NK-92 (cell line): ENCODE data around the gene ZNG1B.
"Not testable (repeated sequence)": the region's sequence is repeated elsewhere in the genome, so short reads cannot be mapped to it uniquely, and the experiment has no call there.

Source experiments
- DNase-seq: peaks from one replicate; lab custom pipeline; 2025; ENCODE audit not compliant: unreplicated experiment; lab: John Stamatoyannopoulos, UW

ZNG1B gene

GRCh38 chr2:113503094-113504042, 65.9 kb downstream of the ZNG1B start:
- not testable (repeated sequence) for DNase-seq

GRCh38 chr2:113504081-113504480, 66.6 kb downstream of the ZNG1B start:
- not testable (repeated sequence) for DNase-seq

DNA sequence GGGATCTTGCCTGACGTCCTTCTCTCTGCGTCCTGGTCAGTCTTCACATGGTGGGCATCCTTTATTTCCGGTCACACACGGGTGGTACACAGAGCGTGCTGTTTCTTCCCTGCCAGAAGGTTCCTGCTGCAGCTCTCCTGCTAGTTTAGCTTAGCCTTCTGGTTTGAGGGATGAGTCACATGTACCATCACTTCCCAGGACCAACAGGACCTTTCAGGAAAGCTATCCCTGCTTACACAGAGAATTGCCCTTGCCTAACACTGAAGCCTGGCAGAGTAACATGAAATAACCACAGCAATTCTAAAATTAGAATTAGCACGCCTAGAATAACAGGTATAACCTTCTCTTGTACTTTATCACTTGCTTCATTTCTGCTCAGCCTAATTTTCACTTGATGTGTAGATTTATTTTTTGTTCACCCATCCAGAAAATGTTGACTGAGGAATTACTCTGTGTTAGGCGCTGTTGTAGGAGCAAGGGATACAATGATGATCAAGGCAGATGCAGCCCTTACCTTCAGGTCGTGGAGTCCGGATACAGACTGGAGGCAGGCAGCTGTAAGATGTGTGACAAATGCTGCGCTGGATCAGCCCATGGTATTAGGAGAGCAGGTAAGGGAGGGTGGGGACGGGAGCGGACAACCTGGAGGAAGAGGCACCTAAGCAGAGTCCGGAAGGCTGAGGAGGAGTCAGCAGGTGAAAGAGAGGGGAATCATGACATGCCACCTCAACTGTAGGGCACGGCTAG, 70.1 kb downstream of the ZNG1B start:
- DNase-seq, result not testable (repeated sequence)

DNA sequence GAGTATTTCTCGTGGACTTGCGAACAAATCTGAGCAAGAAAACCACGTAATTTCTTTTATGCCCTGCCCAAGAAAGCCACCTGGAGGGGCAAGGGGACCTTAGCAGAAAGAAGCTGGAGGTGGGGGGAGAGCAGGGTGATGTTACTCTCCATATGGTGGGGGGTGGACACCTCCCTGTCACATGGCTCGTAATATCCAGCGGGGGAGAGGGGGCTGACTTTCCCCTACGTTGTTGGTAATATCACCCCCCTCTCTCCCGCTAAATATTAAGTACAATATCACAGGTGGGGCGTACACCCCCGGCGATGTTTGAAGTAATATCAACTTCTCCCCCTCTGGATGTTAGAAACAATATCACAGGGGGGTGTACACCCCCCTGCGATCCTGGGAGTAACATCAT, 70.7 kb downstream of the ZNG1B start:
- DNase-seq, result not testable (repeated sequence)

DNA sequence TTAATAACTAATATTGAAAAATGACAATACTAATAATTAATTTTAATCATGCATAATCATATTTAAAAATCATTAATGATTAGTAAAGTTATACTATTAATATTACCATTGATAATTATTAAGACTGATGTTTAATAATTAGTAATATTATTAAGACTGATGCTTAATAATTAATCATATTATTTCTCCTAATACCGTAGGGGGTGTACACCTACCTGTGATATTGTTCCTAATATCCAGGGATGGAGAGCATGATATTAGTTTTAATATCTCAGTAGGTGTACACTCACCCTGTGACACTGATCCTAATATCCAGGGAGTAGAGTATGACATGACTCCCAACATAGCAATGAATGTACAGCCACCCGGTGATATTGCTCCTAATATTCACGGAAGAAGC, 73.4 kb downstream of the ZNG1B start:
- DNase-seq, result not testable (repeated sequence)

DNA sequence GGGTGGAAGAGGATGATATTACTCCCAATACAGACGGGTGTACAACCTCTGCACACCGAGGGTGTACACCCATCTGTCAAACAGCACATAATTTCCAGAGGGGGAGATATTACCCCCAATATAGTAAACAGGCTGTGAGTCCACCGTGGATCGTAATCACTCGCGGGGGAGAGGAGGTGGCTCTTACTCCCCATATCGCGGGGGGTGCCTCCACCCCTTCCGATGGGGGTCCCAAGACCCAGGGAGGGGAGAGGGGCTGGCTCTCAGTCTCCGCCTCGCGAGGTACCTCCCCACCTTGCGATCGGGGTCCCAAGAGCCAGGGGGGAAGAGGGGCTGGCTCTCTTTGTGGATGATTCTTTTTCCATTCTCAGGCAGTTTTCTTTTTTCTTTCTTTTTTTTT, 74.4 kb downstream of the ZNG1B start:
- DNase-seq, result not testable (repeated sequence)

DNA sequence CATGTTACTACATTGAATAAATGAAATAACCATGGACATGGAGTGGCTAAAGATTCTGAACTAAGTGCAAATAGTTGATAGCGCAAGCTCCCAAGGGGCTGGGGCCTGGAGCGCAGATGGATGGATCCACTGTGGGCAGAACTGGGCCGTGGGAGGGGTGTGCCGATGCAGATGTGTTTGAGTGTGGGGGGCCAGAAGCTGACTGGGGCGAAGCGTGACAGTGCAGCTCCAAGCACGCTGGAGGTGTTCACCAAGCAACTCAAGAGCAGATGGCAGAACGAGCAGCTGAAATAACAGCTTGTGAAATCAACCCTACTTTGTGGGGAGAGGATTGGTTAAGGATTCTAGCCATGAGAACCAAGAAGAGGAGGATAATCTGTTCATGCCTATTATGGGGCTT, 78.0 kb downstream of the ZNG1B start:
- not testable (repeated sequence) for DNase-seq

GRCh38 chr2:113515995-113516394, 78.5 kb downstream of the ZNG1B start:
- DNase-seq, result not testable (repeated sequence)

GRCh38 chr2:113517025-113517424, 79.5 kb downstream of the ZNG1B start:
- DNase-seq, result not testable (repeated sequence)

DNA sequence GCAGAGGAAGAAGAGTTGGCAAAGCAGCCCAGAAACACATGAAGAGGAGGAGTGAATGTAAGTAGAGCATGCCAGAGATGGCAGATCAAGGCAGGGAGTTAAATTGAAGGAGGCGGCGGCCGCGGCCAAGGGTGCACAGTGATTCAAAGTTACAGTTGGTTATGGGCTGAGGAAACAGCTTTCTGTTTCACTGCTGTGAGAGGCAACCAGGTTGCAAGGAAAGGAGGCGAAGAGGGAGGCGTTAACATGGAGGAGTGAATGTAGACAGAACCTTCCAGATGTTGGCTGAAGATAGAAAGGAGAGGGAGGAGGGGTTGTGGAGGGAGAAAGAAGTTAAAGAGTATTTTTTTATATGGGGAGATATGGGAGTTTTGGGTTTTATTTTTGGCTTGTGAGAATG, 83.3 kb downstream of the ZNG1B start:
- DNase-seq, result not testable (repeated sequence)

GRCh38 chr2:113521492-113521891, 84.0 kb downstream of the ZNG1B start:
- not testable (repeated sequence) for DNase-seq

- DNase-seq, result not testable (repeated sequence)
These were observed 87.5 kb downstream of the ZNG1B start for GRCh38 chr2:113524986-113525385.

- DNase-seq, result not testable (repeated sequence)
These were observed 90.0 kb downstream of the ZNG1B start for GRCh38 chr2:113527350-113528045.

DNA sequence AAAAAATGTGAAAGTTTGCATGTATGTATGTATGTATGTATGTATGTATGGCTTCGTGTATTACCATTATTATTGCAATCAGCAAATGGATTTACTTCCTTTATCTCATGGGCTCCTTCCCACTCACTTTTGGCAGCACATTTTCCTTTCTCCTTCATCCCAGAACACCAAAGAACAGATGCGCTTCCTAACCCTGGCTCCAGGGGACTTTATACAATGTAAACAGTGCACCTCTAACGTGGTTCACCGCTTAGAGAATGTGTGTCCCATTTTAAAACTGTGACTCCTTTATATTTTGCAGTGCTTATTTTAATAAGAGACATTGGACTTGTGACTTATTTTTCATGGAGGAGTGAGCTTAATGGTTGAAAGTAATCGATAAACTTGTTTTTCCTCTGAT, 90.6 kb downstream of the ZNG1B start:
- DNase-seq, result not testable (repeated sequence)

- DNase-seq, result not testable (repeated sequence)
These were observed 91.4 kb downstream of the ZNG1B start for GRCh38 chr2:113528904-113529303.

GRCh38 chr2:113532991-113533390, 95.5 kb downstream of the ZNG1B start:
- DNase-seq, result not testable (repeated sequence)

GRCh38 chr2:113536573-113536972, 99.1 kb downstream of the ZNG1B start:
- DNase-seq, result not testable (repeated sequence)

- not testable (repeated sequence) for DNase-seq
These were observed 103.3 kb downstream of the ZNG1B start for GRCh38 chr2:113540834-113541203.

- DNase-seq, result not testable (repeated sequence)
These were observed 103.9 kb downstream of the ZNG1B start for GRCh38 chr2:113541204-113541975.

DNA sequence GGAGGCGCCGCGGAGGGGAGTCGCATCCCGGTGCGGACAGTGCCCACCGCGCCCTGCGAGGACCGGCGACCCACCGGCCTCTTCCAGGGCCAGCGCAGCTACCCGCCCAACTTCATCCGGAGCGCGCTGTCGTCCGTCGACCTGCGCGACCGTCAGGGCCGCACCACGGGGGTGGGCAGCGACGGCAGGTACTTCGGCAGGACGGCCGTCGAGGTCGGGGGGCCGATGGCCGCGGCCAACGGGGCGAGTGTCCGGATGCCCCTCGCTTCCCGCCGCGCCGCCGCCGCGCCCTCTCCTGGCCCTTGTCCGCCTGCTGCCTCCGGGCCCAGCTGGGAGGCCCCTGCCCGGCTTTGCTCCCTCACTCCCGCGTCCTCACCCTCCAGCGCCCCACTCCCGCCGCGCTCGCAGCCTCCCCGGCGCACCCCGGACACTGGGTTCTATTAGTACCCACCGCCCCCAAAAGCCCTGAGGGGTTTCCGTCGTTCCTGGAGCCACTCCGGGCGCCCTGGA, 104.5 kb downstream of the ZNG1B start:
- not testable (repeated sequence) for DNase-seq
